ENCODE measurements around the gene FAM20C. TPM values are rescaled to one million over a fixed set of nuclear protein-coding genes. Genes with fewer than 3 reads are reported as not detected.

FAM20C gene
- total and polyA plus RNA-seq, 2 of the 8 experiments (the other 6 are each of a cell fraction or from before 2014, with no cell fraction given), result 9.5 to 34.8 TPM

DNA sequence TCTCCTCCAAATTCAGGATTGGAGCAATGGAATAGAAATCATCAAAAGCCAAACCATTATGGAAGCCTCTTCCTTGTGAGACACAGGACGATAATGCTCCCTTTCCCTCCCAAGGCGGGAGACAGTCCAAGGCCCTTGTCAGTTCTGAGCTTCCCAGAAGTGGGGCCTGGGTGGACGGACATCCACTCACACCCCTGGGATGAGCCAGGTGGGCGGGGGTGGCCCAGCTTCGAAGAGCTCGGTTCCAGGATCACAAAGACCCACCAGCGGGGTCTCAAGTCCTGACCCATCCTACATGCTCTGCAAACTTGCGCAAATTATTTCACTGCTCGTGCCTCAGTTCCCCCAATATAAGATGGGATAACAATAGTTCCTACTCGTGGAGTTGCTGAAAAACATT lies 87.5 kb downstream of the FAM20C start:
- Histone ChIP-seq H3K14ac (ENCODE audit: insufficient read length) (no peak overlapping the region), H3K9ac (replicated peaks in 1 of 4; ENCODE audit: extremely low read depth in 1 of 4, low read depth in 3 of 4, low read length in 3 of 4) (no peak overlapping the region), H2AK5ac (ENCODE audit: low read depth, low read length) (no peak overlapping the region), H3K23ac (ENCODE audit: insufficient read length) (no peak overlapping the region), H3K27me3 (replicated peaks in 1 of 4; ENCODE audit: control insufficient read depth in 3 of 4, extremely low read depth in 1 of 4, insufficient read depth in 3 of 4, low read length in 3 of 4) (peaks cover 0 to 2% (median 0%) of the 10 kb centered on the region in 4 experiments; a peak in 1 of 7 replicates), H2BK5ac (ENCODE audit: low read depth, low read length) (no peak overlapping the region), H4K8ac (ENCODE audit: extremely low read depth, insufficient read depth, low read length) (no peak overlapping the region), H3K36me3 (ENCODE audit: control insufficient read depth in 2 of 4, insufficient read depth in 4 of 4, low read length in 3 of 4) (no peaks in the 10 kb centered on the region), H3K56ac (replicated peaks; ENCODE audit: insufficient read length, low read depth, low read length) (no peak overlapping the region), H3K23me2 (ENCODE audit: low read depth, low read length) (no peaks in the 10 kb centered on the region), H2BK20ac (ENCODE audit: low read length) (no peak overlapping the region), H3K4ac (replicated peaks; ENCODE audit: insufficient read length, low read depth, low read length) (no peak overlapping the region), H2BK120ac (replicated peaks; ENCODE audit: low read depth, low read length) (no peak overlapping the region), H4K91ac (replicated peaks; ENCODE audit: insufficient read length, low read length) (no peak overlapping the region), H3K4me3 (ENCODE audit: extremely low read depth in 1 of 4, insufficient read depth in 2 of 4, low read depth in 3 of 4, low read length in 4 of 4) (no peak overlapping the region), H3K9me3 (ENCODE audit: insufficient read depth in 2 of 2, low read depth in 1 of 2, low read length in 1 of 2) (peaks cover 17 to 32% of the 10 kb centered on the region in 2 experiments), H3K79me2 (ENCODE audit: control insufficient read depth in 1 of 2, insufficient read depth in 2 of 2, low read length in 2 of 2) (no peaks in the 10 kb centered on the region), H3K4me2 (ENCODE audit: insufficient read depth in 1 of 2, low read depth in 2 of 2, low read length in 2 of 2) (no peak overlapping the region), H3K27ac (ENCODE audit: low read depth, low read length) (no peak overlapping the region), H4K5ac (ENCODE audit: insufficient read length, low read depth, low read length) (no peak overlapping the region), H2BK15ac (ENCODE audit: low read length) (no peak overlapping the region), H3K18ac (ENCODE audit: extremely low read depth, low read length) (no peak overlapping the region), H4K20me1 (replicated peaks in 1 of 2; ENCODE audit: control insufficient read depth in 1 of 2, insufficient read depth in 2 of 2, low read length in 2 of 2) (no peaks in the 10 kb centered on the region), H2BK12ac (ENCODE audit: low read depth, low read length) (no peak overlapping the region), H2AFZ (ENCODE audit: low read length) (no peak overlapping the region), H3K4me1 (replicated peaks in 1 of 4; ENCODE audit: control insufficient read depth in 3 of 4, insufficient read depth in 4 of 4, low read length in 3 of 4) (no peaks in the 10 kb centered on the region), H3K79me1 (ENCODE audit: low read depth, low read length) (no peaks in the 10 kb centered on the region)
- WGBS, 2 experiments (ENCODE audit: extremely low coverage in 1 of 2, insufficient coverage in 1 of 2, insufficient read length in 1 of 2, insufficient replicate concordance in 2 of 2, low coverage in 1 of 2, low lambda C conversion rate in 2 of 2, missing lambda C conversion rate in 1 of 2), result 91% methylated on average over 9 of the region's 10 CpGs; no CpG with 5 or more reads in 1 of the 2 experiments
- DNase-seq (ENCODE audit: low read depth in 1 of 2, low spot score in 2 of 2), result no peak
- CTCF ChIA-PET (ENCODE audit: partially characterized antibody), result interaction anchor here (0.7 kb wide), 1 partner anchor 494 kb away, joined by 3 read pairs; no protein-coding TSS in a partner anchor
- no peak for FAIRE-seq
- POLR2A ChIA-PET (ENCODE audit: partially characterized antibody), result no interaction called here
- TF ChIP-seq EP300 (IDR thresholded peaks at IDR 0.05; ENCODE audit: borderline replicate concordance in 1 of 2, low read depth in 2 of 2, low read length in 2 of 2) (no peak), ASH2L (IDR thresholded peaks at IDR 0.05; ENCODE audit: low read length) (no peak), CBX5 (IDR thresholded peaks at IDR 0.05; ENCODE audit: low read depth, low read length) (no peak), NRF1 (IDR thresholded peaks at IDR 0.05; ENCODE audit: low read depth, low read length) (no peak), KDM1A (IDR thresholded peaks at IDR 0.05; ENCODE audit: borderline replicate concordance, low read length) (no peak), HDAC6 (IDR thresholded peaks at IDR 0.05; ENCODE audit: low read depth, low read length) (no peak), JUND (IDR thresholded peaks at IDR 0.05; ENCODE audit: low read length) (no peak), CBX8 (IDR thresholded peaks at IDR 0.05; ENCODE audit: borderline replicate concordance, low read depth, low read length) (no peak), BCL11A (IDR thresholded peaks at IDR 0.05; ENCODE audit: low read depth in 2 of 2, low read length in 2 of 2) (no peak), RBBP5 (IDR thresholded peaks at IDR 0.05; ENCODE audit: borderline replicate concordance, low read depth, low read length) (no peak), HDAC2 (IDR thresholded peaks at IDR 0.05; ENCODE audit: borderline replicate concordance in 1 of 2, low read depth in 2 of 2, low read length in 2 of 2) (no peak)
- TF ChIP-seq, protein P1, sequence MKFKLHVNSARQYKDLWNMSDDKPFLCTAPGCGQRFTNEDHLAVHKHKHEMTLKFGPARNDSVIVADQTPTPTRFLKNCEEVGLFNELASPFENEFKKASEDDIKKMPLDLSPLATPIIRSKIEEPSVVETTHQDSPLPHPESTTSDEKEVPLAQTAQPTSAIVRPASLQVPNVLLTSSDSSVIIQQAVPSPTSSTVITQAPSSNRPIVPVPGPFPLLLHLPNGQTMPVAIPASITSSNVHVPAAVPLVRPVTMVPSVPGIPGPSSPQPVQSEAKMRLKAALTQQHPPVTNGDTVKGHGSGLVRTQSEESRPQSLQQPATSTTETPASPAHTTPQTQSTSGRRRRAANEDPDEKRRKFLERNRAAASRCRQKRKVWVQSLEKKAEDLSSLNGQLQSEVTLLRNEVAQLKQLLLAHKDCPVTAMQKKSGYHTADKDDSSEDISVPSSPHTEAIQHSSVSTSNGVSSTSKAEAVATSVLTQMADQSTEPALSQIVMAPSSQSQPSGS (IDR thresholded peaks at IDR 0.05; ENCODE audit: low read length), result no peak
